ENCODE results near the gene STAT1. TPM values are rescaled to one million over a fixed set of nuclear protein-coding genes. Genes with fewer than 3 reads are reported as not detected.

STAT1 gene
- 60.7 TPM for total RNA-seq (ENCODE audit: insufficient read depth, low replicate concordance)

- peak; percentile 93 for DNase-seq (ENCODE audit: low spot score)
Measured at GRCh38 chr2:191013932-191014652, at the start of gene STAT1. Gene STAT1 (minus strand): TSS chr2:191014171. CDS start chr2:191010003, 4,168 bp downstream.

GRCh38 chr2:191063584-191063983 lies 49.6 kb upstream of the STAT1 start:
- DNase-seq (ENCODE audit: low spot score), result no peak

GRCh38 chr2:191061381-191061980 lies 47.5 kb upstream of the STAT1 start:
- DNase-seq (ENCODE audit: low spot score), result no peak

- DNase-seq (ENCODE audit: low spot score), result no peak
Measured at GRCh38 chr2:191059308-191059707, 45.3 kb upstream of the STAT1 start.

GRCh38 chr2:191056228-191056627 lies 42.3 kb upstream of the STAT1 start:
- no peak for DNase-seq (ENCODE audit: low spot score)

GRCh38 chr2:191053256-191053655 lies 39.3 kb upstream of the STAT1 start:
- DNase-seq (ENCODE audit: low spot score), result no peak

GRCh38 chr2:191051825-191052778 lies 38.1 kb upstream of the STAT1 start:
- DNase-seq (ENCODE audit: low spot score), result peak; percentile 51

- no peak for DNase-seq (ENCODE audit: low spot score)
Measured at GRCh38 chr2:191051177-191051576, 37.2 kb upstream of the STAT1 start.

- no peak for DNase-seq (ENCODE audit: low spot score)
Measured at GRCh38 chr2:191050640-191050987, 36.6 kb upstream of the STAT1 start.

- peak; percentile 37 for DNase-seq (ENCODE audit: low spot score)
Measured at GRCh38 chr2:191049728-191050639, 36.0 kb upstream of the STAT1 start.

GRCh38 chr2:191048073-191048472 lies 34.1 kb upstream of the STAT1 start:
- DNase-seq (ENCODE audit: low spot score), result no peak

GRCh38 chr2:191045141-191045540 lies 31.2 kb upstream of the STAT1 start:
- DNase-seq (ENCODE audit: low spot score), result no peak

GRCh38 chr2:191043438-191043837 lies 29.5 kb upstream of the STAT1 start:
- no peak for DNase-seq (ENCODE audit: low spot score)

GRCh38 chr2:191041418-191042161 lies 27.6 kb upstream of the STAT1 start:
- peak; percentile 59 for DNase-seq (ENCODE audit: low spot score)

- no peak for DNase-seq (ENCODE audit: low spot score)
Measured at GRCh38 chr2:191039616-191040015, 25.6 kb upstream of the STAT1 start.

GRCh38 chr2:191038741-191039140 lies 24.8 kb upstream of the STAT1 start:
- DNase-seq (ENCODE audit: low spot score), result no peak

- peak; percentile 12 for DNase-seq (ENCODE audit: low spot score)
Measured at GRCh38 chr2:191038241-191038725, 24.3 kb upstream of the STAT1 start.

GRCh38 chr2:191037351-191037750 lies 23.4 kb upstream of the STAT1 start:
- DNase-seq (ENCODE audit: low spot score), result no peak

- DNase-seq (ENCODE audit: low spot score), result no peak
Measured at GRCh38 chr2:191036363-191036762, 22.4 kb upstream of the STAT1 start.
